Activated CD4-positive, alpha-beta memory T cell treated with anti-CD3 and anti-CD28 coated beads, Interleukin-2, amount 10 ng/mL, durations not matched to agents 7 days and 5 days (primary cell): Measurements from ENCODE around the gene AKTIP. TPM values are rescaled to one million over a fixed set of nuclear protein-coding genes. Genes with fewer than 3 reads are reported as not detected.

ENCODE experiments used
- CTCF ChIA-PET: fragments of 350-600 bp; sonication (Branson Sonifier 250); formaldehyde crosslinking; loops from one replicate; lab custom pipeline; 2021; ENCODE audit warnings: antibody characterized with exemption, inconsistent platforms; lab: Charles Lee
- POLR2A ChIA-PET: fragments of 350-600 bp; sonication (Branson Sonifier 250); formaldehyde crosslinking; loops from one replicate; lab custom pipeline; 2021; ENCODE audit warnings: antibody characterized with exemption; lab: Charles Lee
- DNase-seq: peaks from one replicate; pipeline ENCODE4 v3.0.0-alpha.2; 2020
- H3K27ac Mint-ChIP-seq: one replicate; pipeline ENCODE4 v1.8.0; 2021; ENCODE audit warnings: mild to moderate bottlenecking, mixed read lengths
- H3K27me3 Mint-ChIP-seq: one replicate; pipeline ENCODE4 v1.8.0; 2021; ENCODE audit warnings: mixed read lengths
- H3K36me3 Mint-ChIP-seq: one replicate; pipeline ENCODE4 v1.8.0; 2021; ENCODE audit warnings: low read depth, mixed read lengths
- H3K4me1 Mint-ChIP-seq: one replicate; pipeline ENCODE4 v1.8.0; 2021; ENCODE audit warnings: mixed read lengths
- H3K4me3 Mint-ChIP-seq: one replicate; pipeline ENCODE4 v1.8.0; 2021; ENCODE audit warnings: mild to moderate bottlenecking, mixed read lengths
- H3K9me3 Mint-ChIP-seq: one replicate; pipeline ENCODE4 v1.8.0; 2021; ENCODE audit warnings: mixed read lengths
- total RNA-seq, 2 experiments: library from RNA; stranded (reverse); gene quantifications; one replicate each; pipeline ENCODE4 v1.2.3, GENCODE V29; 2021

AKTIP gene
- total RNA-seq, 2 experiments from 2014 or later = 53.3 to 57.0 TPM

DNA sequence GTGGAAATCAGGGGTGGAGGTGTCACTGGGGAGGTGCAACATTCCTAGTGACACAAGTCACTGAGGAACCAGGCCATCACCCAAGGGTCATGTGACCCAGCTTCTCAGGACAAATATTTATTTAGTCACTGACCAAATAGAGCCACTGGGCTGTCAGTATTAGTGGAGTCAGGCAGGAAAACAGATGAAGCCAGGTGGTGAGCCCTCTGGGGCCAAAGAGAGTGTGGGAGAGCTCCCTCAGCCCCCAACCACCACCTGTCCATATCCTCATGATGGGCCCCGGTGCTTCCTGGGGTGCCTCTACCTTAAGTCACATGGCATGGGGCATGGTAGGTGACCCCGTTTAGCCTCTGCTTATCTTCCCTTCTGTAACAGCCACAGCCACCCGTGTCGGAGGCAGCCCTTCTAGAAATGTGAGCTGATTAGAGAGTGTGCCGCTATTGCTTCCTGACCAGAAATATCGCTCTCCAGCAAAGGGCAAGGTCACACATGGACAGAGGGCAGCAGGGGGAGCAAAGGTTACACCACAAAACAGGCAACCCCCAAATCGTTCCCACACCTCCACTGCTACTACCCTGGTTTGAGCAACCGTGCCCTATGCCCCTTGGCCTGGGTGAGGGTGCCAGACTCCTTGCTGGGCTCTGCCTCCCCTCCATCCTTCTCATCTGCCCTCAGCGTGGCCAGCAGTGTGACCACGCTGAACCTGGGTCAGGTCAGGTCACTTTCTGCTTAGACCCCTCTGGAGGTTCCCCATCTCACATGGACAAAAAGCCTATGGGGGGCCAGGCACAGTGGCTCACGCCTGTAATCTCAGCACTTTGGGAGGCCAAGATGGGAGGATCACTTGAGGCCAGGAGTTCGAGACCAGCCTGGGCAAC lies 8.6 kb upstream of the AKTIP start:
- ChIA-PET CTCF (interaction anchor here (1.2 to 1.3 kb wide), 2 partner anchors 38 to 457 kb away, joined by 3 to 4 read pairs; partner anchors contain the start of gene CHD9), POLR2A (interaction anchor here (2.3 kb wide), 1 partner anchor 8 kb away, joined by 11 read pairs; the partner anchor contains the start of gene AKTIP)
- H3K27me3 Mint-ChIP-seq = no peaks in the 10 kb centered on the region
- peaks cover 39% of the 10 kb centered on the region for H3K4me1 Mint-ChIP-seq
- H3K27ac Mint-ChIP-seq = no peak overlapping the region
- DNase-seq = no peak
- peaks cover 11% of the 10 kb centered on the region for H3K9me3 Mint-ChIP-seq
- H3K36me3 Mint-ChIP-seq = peaks cover 27% of the 10 kb centered on the region
- no peak overlapping the region for H3K4me3 Mint-ChIP-seq

DNA sequence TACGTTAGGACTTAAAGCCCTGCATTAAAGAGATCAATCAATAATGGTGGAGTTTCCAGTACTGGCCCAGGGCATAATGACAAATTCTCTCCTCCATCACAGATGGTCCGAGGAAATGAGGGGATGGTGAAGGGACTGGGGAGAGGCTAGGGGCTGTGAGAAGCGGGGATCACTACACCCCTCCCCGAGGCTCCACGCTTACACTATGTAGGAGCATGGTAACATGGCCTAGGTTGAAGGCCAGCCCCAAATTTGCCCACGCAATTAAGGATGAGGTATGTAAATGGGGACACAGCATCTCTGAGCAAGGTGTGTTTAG lies 8.0 kb upstream of the AKTIP start:
- H3K27ac Mint-ChIP-seq = no peak overlapping the region
- ChIA-PET CTCF (interaction anchor here (1.2 to 1.3 kb wide), 2 partner anchors 38 to 456 kb away, joined by 3 to 4 read pairs; partner anchors contain the start of gene CHD9), POLR2A (no interaction called here)
- peaks cover 39% of the 10 kb centered on the region for H3K4me1 Mint-ChIP-seq
- no peak for DNase-seq
- no peak overlapping the region for H3K4me3 Mint-ChIP-seq
- H3K9me3 Mint-ChIP-seq = peaks cover 11% of the 10 kb centered on the region
- H3K36me3 Mint-ChIP-seq = peaks cover 24% of the 10 kb centered on the region
- no peaks in the 10 kb centered on the region for H3K27me3 Mint-ChIP-seq

DNA sequence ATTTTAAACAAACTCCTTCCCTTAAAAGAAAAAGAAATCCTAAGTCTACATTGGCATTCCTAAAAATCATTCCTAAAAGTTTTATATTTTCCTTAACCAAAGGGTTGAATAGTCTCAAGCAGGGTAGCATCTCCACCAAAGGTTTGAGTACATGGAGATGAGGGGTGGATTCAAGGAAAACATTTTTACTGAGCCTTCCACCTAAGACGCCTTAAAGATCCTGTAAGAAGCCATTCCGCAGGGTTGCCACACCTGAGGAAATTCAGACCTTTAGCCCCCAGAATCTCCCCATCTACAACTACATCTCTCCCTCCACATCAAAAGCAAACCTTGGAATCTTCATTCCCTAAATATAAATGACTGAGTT lies 7.7 kb upstream of the AKTIP start:
- CTCF ChIA-PET = interaction anchor here (1.1 to 1.9 kb wide), 3 partner anchors 12 to 456 kb away, joined by 3 to 8 read pairs (median 3); partner anchors contain the start of gene CHD9
- POLR2A ChIA-PET = no interaction called here
- H3K27me3 Mint-ChIP-seq = no peaks in the 10 kb centered on the region
- peaks cover 11% of the 10 kb centered on the region for H3K9me3 Mint-ChIP-seq
- H3K36me3 Mint-ChIP-seq = peaks cover 21% of the 10 kb centered on the region
- no peak for DNase-seq
- no peak overlapping the region for H3K27ac Mint-ChIP-seq
- no peak overlapping the region for H3K4me3 Mint-ChIP-seq
- peaks cover 39% of the 10 kb centered on the region for H3K4me1 Mint-ChIP-seq

DNA sequence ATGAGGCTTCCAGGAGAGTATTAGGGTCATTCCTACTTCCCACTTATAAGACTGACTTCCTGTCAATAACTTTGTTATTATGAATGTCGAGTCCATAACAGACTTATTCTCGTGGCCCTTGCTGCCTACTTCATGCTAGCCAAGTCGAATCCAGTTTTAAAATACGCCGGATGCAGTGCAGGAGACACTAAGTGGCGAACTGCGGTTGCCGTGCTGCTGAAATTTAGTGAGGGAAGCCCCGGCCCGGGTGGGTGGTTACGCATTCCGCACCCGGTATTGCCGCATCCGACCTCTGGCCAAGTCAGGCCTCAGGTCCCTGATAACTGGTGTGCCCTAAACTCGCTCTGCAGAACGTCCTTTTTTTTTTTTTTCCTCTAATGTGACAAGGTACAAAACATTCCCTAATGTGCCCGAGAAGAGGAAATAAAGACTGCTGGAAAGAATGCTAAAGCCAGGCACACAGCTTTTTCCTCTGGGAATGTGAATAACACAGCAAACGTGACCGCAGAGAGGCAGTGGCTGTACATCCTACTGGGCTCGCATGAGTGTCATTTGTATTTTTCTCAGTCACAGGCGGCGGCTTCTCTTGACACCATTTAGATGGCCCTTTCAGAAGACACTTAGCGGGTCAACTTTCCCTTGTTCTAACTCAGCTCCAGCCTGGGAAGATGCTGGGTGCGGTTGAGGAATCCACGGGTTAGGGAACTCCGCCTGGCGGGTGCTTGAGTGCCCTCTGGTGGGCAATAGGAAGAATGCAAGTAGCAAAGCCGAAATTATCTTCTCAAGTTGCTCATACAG lies 7.1 kb upstream of the AKTIP start:
- CTCF ChIA-PET = interaction anchor here (0.8 to 1.9 kb wide), 10 partner anchors 8 to 455 kb away, joined by 3 to 8 read pairs (median 3); partner anchors contain the start of gene CHD9
- Mint-ChIP-seq H3K36me3 (peaks cover 22% of the 10 kb centered on the region), H3K27ac (peak overlapping the region; percentile 19), H3K4me1 (peaks cover 41% of the 10 kb centered on the region), H3K4me3 (no peak overlapping the region), H3K27me3 (no peaks in the 10 kb centered on the region), H3K9me3 (peaks cover 9% of the 10 kb centered on the region)
- POLR2A ChIA-PET = no interaction called here
- peak; percentile 56 for DNase-seq

DNA sequence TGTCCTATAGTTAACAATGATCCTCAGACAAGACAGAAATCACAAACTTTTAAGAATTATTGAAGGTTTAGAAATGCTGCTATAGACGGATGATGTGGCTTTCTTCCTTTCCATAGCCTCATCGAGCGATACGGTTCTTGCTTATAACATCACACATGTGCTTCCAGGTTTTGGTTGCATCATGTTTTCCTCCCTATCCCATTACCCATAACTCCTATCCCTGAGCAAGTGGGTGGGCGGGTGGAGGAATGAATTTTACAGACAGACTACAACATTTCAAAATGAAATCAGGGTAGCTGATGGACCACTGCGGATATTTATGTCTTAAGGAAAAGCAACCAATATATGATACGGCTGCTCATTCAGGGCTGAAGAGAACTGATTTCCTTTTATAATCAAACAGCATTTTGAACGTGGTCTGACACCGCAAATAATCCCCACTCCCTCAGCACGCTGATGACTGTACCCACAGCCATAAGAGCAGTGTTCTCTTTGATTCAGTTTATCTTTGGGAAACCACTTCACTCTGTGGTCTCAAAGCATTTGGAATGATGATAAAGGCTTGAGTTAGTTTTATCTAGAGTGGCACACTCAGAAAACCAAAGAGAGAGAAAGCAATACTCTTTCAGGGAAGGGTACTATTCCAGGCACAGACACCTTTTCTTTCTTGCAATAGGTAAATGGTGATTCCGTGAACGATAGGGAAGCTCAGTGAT lies 4.6 kb upstream of the AKTIP start:
- H3K27ac Mint-ChIP-seq = no peak overlapping the region
- peaks cover 10% of the 10 kb centered on the region for H3K36me3 Mint-ChIP-seq
- no peaks in the 10 kb centered on the region for H3K27me3 Mint-ChIP-seq
- no peak overlapping the region for H3K4me3 Mint-ChIP-seq
- H3K4me1 Mint-ChIP-seq = peaks cover 51% of the 10 kb centered on the region
- DNase-seq = no peak
- ChIA-PET CTCF (no interaction called here), POLR2A (interaction anchor here (1.0 to 6.7 kb wide), 2 partner anchors 10 to 51 kb away, joined by 3 to 69 read pairs; no protein-coding TSS in a partner anchor)
- no peaks in the 10 kb centered on the region for H3K9me3 Mint-ChIP-seq

DNA sequence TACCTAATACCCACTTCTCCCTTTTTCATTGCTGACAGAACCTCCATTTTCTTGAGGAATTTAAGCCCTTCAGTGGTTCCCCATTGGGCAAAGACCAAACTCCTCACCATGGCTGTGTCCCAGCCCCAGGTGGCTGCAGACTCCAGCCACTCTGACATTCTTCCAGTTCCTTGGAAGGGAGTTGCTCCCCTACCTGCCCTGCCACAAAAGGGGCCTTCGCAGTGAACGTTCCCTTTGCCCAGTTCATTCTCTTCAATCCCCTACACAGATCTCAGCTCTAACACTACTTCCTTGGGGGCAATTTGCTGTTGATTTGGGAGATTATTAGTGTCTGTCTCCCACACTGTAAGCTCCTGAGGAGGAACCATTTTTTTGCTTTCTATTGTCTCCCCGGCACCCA lies 3.2 kb upstream of the AKTIP start:
- POLR2A ChIA-PET = interaction anchor here (1.1 to 6.7 kb wide), 2 partner anchors 11 to 53 kb away, joined by 4 to 69 read pairs; no protein-coding TSS in a partner anchor
- Mint-ChIP-seq H3K27me3 (no peaks in the 10 kb centered on the region), H3K36me3 (peaks cover 19% of the 10 kb centered on the region), H3K27ac (no peak overlapping the region), H3K4me1 (peaks cover 56% of the 10 kb centered on the region), H3K4me3 (no peak overlapping the region), H3K9me3 (no peaks in the 10 kb centered on the region)
- CTCF ChIA-PET = no interaction called here
- DNase-seq = no peak

DNA sequence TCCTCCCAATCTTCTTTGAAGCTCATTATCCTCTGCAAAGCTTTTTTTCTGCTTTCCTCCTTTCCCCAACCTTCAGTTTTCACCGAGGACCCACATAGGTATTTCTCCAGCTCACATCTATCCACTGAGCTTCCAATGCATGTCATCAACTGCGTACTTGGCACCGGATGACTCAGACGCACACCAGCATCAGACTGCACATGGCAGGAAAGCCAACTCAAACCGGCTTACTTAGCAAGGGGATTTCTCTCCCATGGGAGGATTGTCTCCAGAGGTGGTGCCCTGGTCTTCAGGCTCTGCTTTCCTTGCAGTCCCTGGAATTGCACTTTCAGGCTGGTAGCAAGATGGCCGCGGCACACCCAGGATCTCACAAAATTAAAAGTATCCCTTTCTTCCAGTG lies 1.7 kb upstream of the AKTIP start:
- ChIA-PET CTCF (interaction anchor here (0.6 to 3.3 kb wide), 6 partner anchors 11 to 1453 kb away, joined by 3 to 17 read pairs (median 5); partner anchors contain the start of genes CHD9 and RBL2), POLR2A (interaction anchor here (0.6 to 7.2 kb wide), 11 partner anchors 8 to 442 kb away, joined by 3 to 125 read pairs (median 21); partner anchors contain the start of gene RBL2)
- DNase-seq = peak; percentile 31
- H3K27ac Mint-ChIP-seq = peak overlapping the region; percentile 90
- H3K27me3 Mint-ChIP-seq = no peaks in the 10 kb centered on the region
- H3K9me3 Mint-ChIP-seq = no peaks in the 10 kb centered on the region
- H3K4me1 Mint-ChIP-seq = peaks cover 54% of the 10 kb centered on the region
- H3K4me3 Mint-ChIP-seq = peak overlapping the region; percentile 80
- H3K36me3 Mint-ChIP-seq = peaks cover 30% of the 10 kb centered on the region

DNA sequence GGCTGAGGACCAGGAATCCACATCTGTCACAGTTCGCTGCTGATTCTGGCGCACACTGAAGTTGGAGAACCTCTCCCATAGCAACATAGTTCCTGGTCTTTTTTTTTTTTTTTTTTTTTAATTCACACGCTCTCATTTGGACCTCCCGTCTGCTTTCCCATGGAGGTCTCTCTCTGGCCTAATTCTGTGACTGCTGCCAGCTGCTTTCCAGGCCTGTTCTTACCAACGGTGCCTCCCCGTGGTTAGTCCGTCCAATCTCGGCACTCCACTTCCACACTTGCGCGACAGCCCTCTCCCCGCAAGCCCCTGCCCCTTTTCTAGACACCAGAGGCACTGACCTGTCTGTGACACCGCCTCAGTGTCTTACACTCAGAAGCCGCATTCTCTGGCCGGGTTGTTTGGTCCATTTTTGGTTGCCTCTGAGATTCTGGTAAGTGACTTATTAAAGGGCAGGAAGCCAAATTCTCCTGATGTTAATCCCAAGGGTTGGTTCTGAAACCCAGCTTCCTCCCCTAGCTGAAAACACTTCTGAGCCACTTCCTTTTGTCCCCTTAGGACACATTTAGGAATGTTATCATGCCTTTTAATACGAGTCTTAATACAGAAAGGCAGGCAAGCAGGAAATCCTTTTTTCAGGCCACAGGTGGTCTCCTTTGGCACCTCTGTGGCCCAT lies 1.1 kb upstream of the AKTIP start:
- POLR2A ChIA-PET = interaction anchor here (0.5 to 7.2 kb wide), 20 partner anchors 9 to 1425 kb away, joined by 3 to 125 read pairs (median 6); partner anchors contain the start of genes FTO, RBL2 and RPGRIP1L

DNA sequence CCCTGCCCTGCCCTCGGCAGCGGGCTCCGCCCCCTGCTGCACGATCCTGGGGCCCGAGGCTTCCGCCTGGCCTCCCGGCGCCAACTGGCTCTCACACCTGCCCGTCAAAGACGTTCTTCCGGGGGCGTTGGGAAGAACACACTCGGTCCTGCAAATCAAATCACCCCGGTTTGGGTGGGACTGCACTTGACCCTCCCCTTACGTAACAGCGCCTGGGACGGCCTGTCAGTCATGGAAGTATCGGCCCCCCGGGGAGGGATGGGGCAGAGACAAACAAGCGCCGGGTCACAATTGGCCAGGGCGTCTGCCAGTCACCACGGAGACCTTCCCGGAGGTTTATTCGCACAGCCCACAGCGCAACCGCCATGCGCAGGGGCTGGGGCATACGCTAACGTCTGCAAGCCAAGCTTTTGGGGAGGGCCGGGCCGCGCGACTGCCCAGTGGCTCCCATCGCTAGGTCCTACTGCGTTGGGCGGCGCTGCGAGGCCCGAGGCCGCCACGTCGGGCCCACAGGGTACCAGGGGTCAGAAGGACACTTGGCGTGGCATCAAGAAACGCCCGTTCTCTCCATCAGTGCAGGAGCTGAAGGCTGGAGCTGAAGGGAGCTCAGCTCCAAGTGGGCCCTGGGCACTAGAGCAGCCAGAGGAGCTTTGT lies 388 bp upstream of the AKTIP start:
- ChIA-PET POLR2A (interaction anchor here (0.5 to 7.2 kb wide), 20 partner anchors 10 to 1426 kb away, joined by 3 to 125 read pairs (median 6); partner anchors contain the start of genes CHD9, FTO, RBL2 and RPGRIP1L), CTCF (interaction anchor here (0.9 to 3.3 kb wide), 7 partner anchors 10 to 448 kb away, joined by 3 to 17 read pairs (median 3); partner anchors contain the start of genes CHD9 and RBL2)
- Mint-ChIP-seq H3K4me3 (peak overlapping the region; percentile 80), H3K36me3 (peaks cover 38% of the 10 kb centered on the region), H3K27me3 (no peaks in the 10 kb centered on the region), H3K9me3 (no peaks in the 10 kb centered on the region), H3K27ac (peak overlapping the region; percentile 90), H3K4me1 (peaks cover 59% of the 10 kb centered on the region)
- DNase-seq = peak; percentile 100

More for the DNA sequence above, 1.1 kb upstream of the AKTIP start:
- Mint-ChIP-seq H3K4me3 (peak overlapping the region; percentile 80), H3K27me3 (no peaks in the 10 kb centered on the region), H3K36me3 (peaks cover 32% of the 10 kb centered on the region), H3K27ac (peak overlapping the region; percentile 90), H3K4me1 (peaks cover 55% of the 10 kb centered on the region), H3K9me3 (no peaks in the 10 kb centered on the region)
- peak; percentile 42 for DNase-seq
- CTCF ChIA-PET = interaction anchor here (0.6 to 3.3 kb wide), 9 partner anchors 9 to 1454 kb away, joined by 3 to 17 read pairs (median 3); partner anchors contain the start of genes CHD9 and RBL2

DNA sequence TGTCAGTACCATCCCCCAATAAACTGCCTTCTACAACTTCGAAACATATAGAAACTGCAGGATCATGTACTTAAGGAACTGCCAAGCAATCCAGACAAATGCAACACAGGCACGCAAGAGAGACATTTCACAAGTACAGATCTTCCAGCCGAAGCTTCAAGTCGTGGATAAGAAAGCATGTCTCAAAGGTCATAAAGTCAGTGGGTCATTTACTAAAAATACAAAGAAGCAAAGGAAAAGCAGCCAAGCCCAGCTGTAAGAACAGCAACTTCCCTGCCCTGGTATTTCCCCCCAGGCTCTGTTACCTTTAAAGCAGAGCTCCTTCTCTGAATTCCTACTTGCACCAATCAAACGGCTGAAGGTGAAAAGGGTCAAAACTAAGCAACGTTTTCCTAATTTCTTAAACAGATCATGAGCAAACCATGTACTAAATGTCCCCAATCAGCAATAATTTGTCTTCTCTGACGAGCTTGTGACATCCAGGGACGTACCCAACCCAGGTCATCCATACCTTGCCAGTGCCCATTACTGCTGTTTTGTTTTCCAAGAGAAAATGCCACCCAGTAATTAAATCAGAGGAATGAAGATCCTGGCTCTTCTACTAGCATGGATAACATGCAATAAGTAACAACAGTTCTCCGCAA lies 1.7 kb downstream of the AKTIP start:
- peak overlapping the region; percentile 92 for H3K27ac Mint-ChIP-seq
- ChIA-PET CTCF (no interaction called here), POLR2A (interaction anchor here (0.8 to 7.2 kb wide), 6 partner anchors 8 to 66 kb away, joined by 3 to 125 read pairs (median 19); partner anchors contain the start of gene RBL2)
- no peak for DNase-seq
- H3K4me3 Mint-ChIP-seq = peak overlapping the region; percentile 99
- peaks cover 55% of the 10 kb centered on the region for H3K36me3 Mint-ChIP-seq
- H3K9me3 Mint-ChIP-seq = no peaks in the 10 kb centered on the region
- no peaks in the 10 kb centered on the region for H3K27me3 Mint-ChIP-seq
- peaks cover 62% of the 10 kb centered on the region for H3K4me1 Mint-ChIP-seq
